Stimulated activated CD8-positive, alpha-beta memory T cell treated with anti-CD3 and anti-CD28 coated beads, Interleukin-15, amount 100 ng/mL, for 4 hours (primary cell): ENCODE data around the gene RAB31.

Experiments
- DNase-seq, 2 donors: peaks; one replicate each; pipeline ENCODE4 v3.0.0-alpha.2; 2020; ENCODE audit warnings: low read depth in 2 of 2

Gene RAB31

GRCh38 chr18:9790261-9790660 lies 82.2 kb downstream of the RAB31 start:
- no peak for DNase-seq

GRCh38 chr18:9791991-9792390 lies 83.9 kb downstream of the RAB31 start:
- no peak for DNase-seq

- DNase-seq = no peak
These were observed 84.6 kb downstream of the RAB31 start for GRCh38 chr18:9792565-9793245.

- DNase-seq = no peak
These were observed 87.9 kb downstream of the RAB31 start for GRCh38 chr18:9796011-9796410.

- no peak for DNase-seq
These were observed 88.9 kb downstream of the RAB31 start for GRCh38 chr18:9796935-9797549.

- DNase-seq = no peak
These were observed 94.3 kb downstream of the RAB31 start for GRCh38 chr18:9802175-9803062.

GRCh38 chr18:9803063-9803697 lies 95.1 kb downstream of the RAB31 start:
- DNase-seq = no peak

GRCh38 chr18:9803698-9804516 lies 95.8 kb downstream of the RAB31 start:
- no peak for DNase-seq

- no peak for DNase-seq
These were observed 96.5 kb downstream of the RAB31 start for GRCh38 chr18:9804517-9805104.

GRCh38 chr18:9806905-9807304 lies 98.8 kb downstream of the RAB31 start:
- DNase-seq = no peak

GRCh38 chr18:9808295-9809241 lies 100.5 kb downstream of the RAB31 start:
- no peak for DNase-seq

- no peak for DNase-seq
These were observed 101.6 kb downstream of the RAB31 start for GRCh38 chr18:9809697-9810096.

GRCh38 chr18:9810299-9810698 lies 102.2 kb downstream of the RAB31 start:
- DNase-seq = no peak

- DNase-seq = no peak
These were observed 103.0 kb downstream of the RAB31 start for GRCh38 chr18:9810994-9811705.

- DNase-seq = no peak
These were observed 103.9 kb downstream of the RAB31 start for GRCh38 chr18:9811978-9812377.

GRCh38 chr18:9814431-9814830 lies 106.3 kb downstream of the RAB31 start:
- no peak for DNase-seq

- no peak for DNase-seq
These were observed 109.2 kb downstream of the RAB31 start for GRCh38 chr18:9817286-9817685.

- no peak for DNase-seq
These were observed 109.8 kb downstream of the RAB31 start for GRCh38 chr18:9817725-9818422.

- DNase-seq = no peak
These were observed 110.3 kb downstream of the RAB31 start for GRCh38 chr18:9818423-9818734.
